A549 (cell line): ENCODE results near the gene KIAA0825. TPM values are rescaled to one million over a fixed set of nuclear protein-coding genes. Genes with fewer than 3 reads are reported as not detected.

Source experiments
- ATAC-seq, 2 experiments: fragments of 200-7000 bp in 1 of 2; fragments of >200 bp in 1 of 2; cut with Nextera tagmentation in 1 of 2; cut with Tn5 transposase in 1 of 2; 3 replicates each; pipeline versions ENCODE4 v1.8.0 to v1.9.1; 2018 to 2020; ENCODE audit warnings: mild to moderate bottlenecking in 1 of 2, moderate library complexity in 1 of 2
- CTCF ChIA-PET: fragments of 300-600 bp; sonication (Branson Sonifier 250); formaldehyde crosslinking; extraction: SDS; loops from one replicate; lab custom pipeline; 2021; ENCODE audit warnings: antibody characterized with exemption, inconsistent platforms; lab: Yijun Ruan, JAX
- POLR2A ChIA-PET: fragments of 350-600 bp; formaldehyde crosslinking; extraction: SDS; loops from one replicate; lab custom pipeline; 2021; ENCODE audit warnings: antibody characterized with exemption, inconsistent platforms; lab: Yijun Ruan, JAX
- DNase-seq, 2 experiments: peaks; one replicate each; pipeline versions ENCODE4 v3.0.0 to v3.0.0-alpha.2; 2011 to 2016; ENCODE audit warnings: low read depth in 1 of 2, low spot score in 1 of 2
- FAIRE-seq: peaks from 2 replicates; lab custom pipeline; 2011; peaks lifted over from hg19 to GRCh38; lab: Jason Lieb, UNC
- H3K27ac ChIP-seq, 2 experiments: fragments of >200 bp; sonication (Bioruptor Twin); formaldehyde crosslinking; 3 replicates each; pipeline ENCODE4 v1.5.1; 2016 to 2017
- H3K4me1 ChIP-seq: fragments of >200 bp; sonication (Bioruptor Twin); formaldehyde crosslinking; 3 replicates; pipeline ENCODE4 v1.6.1; 2016
- H3K4me2 ChIP-seq: fragments of >200 bp; sonication (Bioruptor Twin); formaldehyde crosslinking; 3 replicates; pipeline ENCODE4 v1.6.1; 2016
- H3K4me3 ChIP-seq: fragments of >200 bp; sonication (Bioruptor Twin); formaldehyde crosslinking; 3 replicates; pipeline ENCODE4 v1.5.1; 2016
- H3K9me3 ChIP-seq: fragments of >200 bp; sonication (Bioruptor Twin); formaldehyde crosslinking; 3 replicates; pipeline ENCODE4 v1.6.1; 2016
- BHLHE40 ChIP-seq: IDR thresholded peaks from 2 replicates; pipeline ENCODE4 v1.6.1; 2012; ENCODE audit warnings: low read depth, low read length, inconsistent platforms
- CBX2 ChIP-seq: fragments of 200-600 bp; sonication (generic); IDR thresholded peaks from 2 replicates; pipeline ENCODE4 v1.6.1; 2016; ENCODE audit warnings: low read depth, mild to moderate bottlenecking, borderline replicate concordance
- CEBPB ChIP-seq, 2 experiments: fragments of >200 bp in 1 of 2; sonication (Bioruptor Twin) in 1 of 2; formaldehyde crosslinking in 1 of 2; IDR thresholded peaks; 2 replicates each; pipeline ENCODE4 v1.6.1; 2012 to 2016
- CHD4 ChIP-seq: fragments of 200-600 bp; sonication (generic); IDR thresholded peaks from 2 replicates; pipeline ENCODE4 v1.6.1; 2016; ENCODE audit warnings: antibody characterized with exemption, mild to moderate bottlenecking, borderline replicate concordance
- EHF ChIP-seq: fragments of 250-450 bp; sonication (Bioruptor Pico); IDR thresholded peaks from 2 replicates; pipeline ENCODE4 v1.5.0; 2020; ENCODE audit warnings: mild to moderate bottlenecking
- EHMT2 ChIP-seq: fragments of 200-600 bp; sonication (generic); IDR thresholded peaks from 2 replicates; pipeline ENCODE4 v1.6.1; 2016; ENCODE audit warnings: antibody characterized with exemption, low read depth, mild to moderate bottlenecking, moderate library complexity
- FOSB ChIP-seq: fragments of 250-450 bp; sonication (Bioruptor Pico); IDR thresholded peaks from 2 replicates; pipeline ENCODE4 v1.5.0; 2020; ENCODE audit warnings: mild to moderate bottlenecking, moderate library complexity
- FOSL2 ChIP-seq, 2 experiments: fragments of 450-650 bp in 1 of 2; fragments of >200 bp in 1 of 2; sonication (Bioruptor Twin) in 1 of 2; formaldehyde crosslinking; IDR thresholded peaks; 2 replicates each; pipeline versions ENCODE4 v1.5.0 to v1.6.1; 2016 to 2020; ENCODE audit warnings: mild to moderate bottlenecking in 1 of 2, moderate library complexity in 1 of 2
- FOXS1 ChIP-seq: fragments of 250-450 bp; sonication (Bioruptor Pico); IDR thresholded peaks from 2 replicates; pipeline ENCODE4 v1.5.0; 2020; ENCODE audit warnings: mild to moderate bottlenecking, moderate library complexity
- HES2 ChIP-seq: fragments of >200 bp; sonication (Bioruptor Twin); formaldehyde crosslinking; IDR thresholded peaks from 2 replicates; pipeline ENCODE4 v1.6.1; 2016
- KDM1A ChIP-seq: fragments of 200-600 bp; sonication (generic); IDR thresholded peaks from 2 replicates; pipeline ENCODE4 v1.6.1; 2016; ENCODE audit warnings: low read depth, mild to moderate bottlenecking
- MAZ ChIP-seq: fragments of 150-350 bp; IDR thresholded peaks from 2 replicates; pipeline ENCODE4 v1.6.1; 2014; ENCODE audit warnings: antibody characterized with exemption, low read depth, low read length, borderline replicate concordance
- MYC ChIP-seq: IDR thresholded peaks from 2 replicates; pipeline ENCODE4 v1.6.1; 2012; ENCODE audit warnings: mild to moderate bottlenecking, inconsistent platforms, low read length, improper control_type of control experiment, borderline replicate concordance
- NFE2L2 ChIP-seq: fragments of 150-350 bp; conservative IDR thresholded peaks from 2 replicates; pipeline ENCODE4 v1.6.1; 2014; ENCODE audit warnings: low read length
- NR3C1 ChIP-seq: fragments of >200 bp; sonication (Bioruptor Twin); formaldehyde crosslinking; IDR thresholded peaks from 3 replicates; pipeline ENCODE4 v1.6.1; 2017
- RAD21 ChIP-seq, 2 experiments: fragments of >200 bp in 1 of 2; sonication (Bioruptor Twin) in 1 of 2; formaldehyde crosslinking in 1 of 2; IDR thresholded peaks in 1 of 2; conservative IDR thresholded peaks in 1 of 2; 2 replicates in 1 of 2; 3 replicates in 1 of 2; pipeline ENCODE4 v1.6.1; 2012 to 2018; ENCODE audit warnings: inconsistent platforms in 1 of 2
- RCOR1 ChIP-seq: fragments of 150-350 bp; IDR thresholded peaks from 2 replicates; pipeline ENCODE4 v1.6.1; 2014; ENCODE audit warnings: antibody characterized with exemption, low read length, low read depth
- RFX5 ChIP-seq: fragments of 450-650 bp; IDR thresholded peaks from 2 replicates; pipeline ENCODE4 v1.7.1; 2014; ENCODE audit warnings: antibody characterized with exemption, mild to moderate bottlenecking, moderate library complexity
- SMC3 ChIP-seq: fragments of >200 bp; sonication (Bioruptor Twin); formaldehyde crosslinking; IDR thresholded peaks from 3 replicates; pipeline ENCODE4 v1.6.1; 2018; ENCODE audit warnings: inconsistent platforms
- TFCP2L1 ChIP-seq: fragments of 250-450 bp; sonication (Bioruptor Pico); IDR thresholded peaks from 2 replicates; pipeline ENCODE4 v1.5.0; 2021; ENCODE audit warnings: mild to moderate bottlenecking
- TP53 ChIP-seq: fragments of 250-450 bp; sonication (Bioruptor Pico); IDR thresholded peaks from 2 replicates; pipeline ENCODE4 v1.5.0; 2021; ENCODE audit warnings: mild to moderate bottlenecking, moderate library complexity
- ZFP36 ChIP-seq: fragments of 450-650 bp; IDR thresholded peaks from 2 replicates; pipeline ENCODE4 v1.6.1; 2014; ENCODE audit warnings: borderline replicate concordance; ENCODE audit not compliant: partially characterized antibody
- ZNF302 ChIP-seq: fragments of 250-450 bp; sonication (Bioruptor Pico); IDR thresholded peaks from 2 replicates; pipeline ENCODE4 v1.9.0; 2021; ENCODE audit warnings: inconsistent platforms, mild to moderate bottlenecking, moderate library complexity
- WGBS: methylation state at CpG from one replicate; pipeline ENCODE4 v1.1.6; 2017; ENCODE audit errors: missing lambda C conversion rate; 5-methylcytosine and 5-hydroxymethylcytosine counted together
- polyA plus RNA-seq, 4 experiments: library from polyadenylated mRNA; depleted of rRNA in 3 of 4; stranded (reverse); fragments of >200 nt; fragmentation: RNase III in 1 of 4; extraction: RNeasy Plus Mini Kit Qiagen cat#74134 plus additional on column Dnase treatment in 1 of 4; gene quantifications; 2 replicates in 3 of 4; 3 replicates in 1 of 4; pipeline ENCODE4 v1.2.3, GENCODE V29; 2011 to 2017
- TF ChIP-seq, protein P1 (sequence below): IDR thresholded peaks from 2 replicates; pipeline ENCODE4 v1.6.1; 2012
- TF ChIP-seq, protein P2 (sequence below): fragments of 450-650 bp; IDR thresholded peaks from 2 replicates; pipeline ENCODE4 v1.6.1; 2014; ENCODE audit warnings: antibody characterized with exemption

Gene KIAA0825
- polyA plus RNA-seq, 2 of the 4 experiments (the other 2 are of a cell fraction), result 0.57 to 0.80 TPM

GRCh38 chr5:94395468-94395867, 222.9 kb downstream of the KIAA0825 start:
- no peak overlapping the region for H3K4me3 ChIP-seq
- POLR2A ChIA-PET, result no interaction called here
- CTCF ChIA-PET, result no interaction called here
- no peak for DNase-seq
- H3K9me3 ChIP-seq, result no peaks in the 10 kb centered on the region
- no peak overlapping the region for H3K27ac ChIP-seq
- H3K4me2 ChIP-seq, result no peak overlapping the region
- ATAC-seq, result no peak
- FAIRE-seq, result no peak
- no peaks in the 10 kb centered on the region for H3K4me1 ChIP-seq
- TF ChIP-seq RFX5 (no peak), FOXS1 (CRISPR knock-in tag) (no peak), FOSL2 (IDR thresholded peaks at IDR 0.05) (no peak), FOSL2 (CRISPR knock-in tag; IDR thresholded peaks at IDR 0.05) (no peak), SMC3 (no peak), BHLHE40 (no peak)
- TF ChIP-seq, protein P1, sequence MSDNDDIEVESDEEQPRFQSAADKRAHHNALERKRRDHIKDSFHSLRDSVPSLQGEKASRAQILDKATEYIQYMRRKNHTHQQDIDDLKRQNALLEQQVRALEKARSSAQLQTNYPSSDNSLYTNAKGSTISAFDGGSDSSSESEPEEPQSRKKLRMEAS, result no peak
- 0% methylated on average over 1 of the region's 1 CpG for WGBS

DNA sequence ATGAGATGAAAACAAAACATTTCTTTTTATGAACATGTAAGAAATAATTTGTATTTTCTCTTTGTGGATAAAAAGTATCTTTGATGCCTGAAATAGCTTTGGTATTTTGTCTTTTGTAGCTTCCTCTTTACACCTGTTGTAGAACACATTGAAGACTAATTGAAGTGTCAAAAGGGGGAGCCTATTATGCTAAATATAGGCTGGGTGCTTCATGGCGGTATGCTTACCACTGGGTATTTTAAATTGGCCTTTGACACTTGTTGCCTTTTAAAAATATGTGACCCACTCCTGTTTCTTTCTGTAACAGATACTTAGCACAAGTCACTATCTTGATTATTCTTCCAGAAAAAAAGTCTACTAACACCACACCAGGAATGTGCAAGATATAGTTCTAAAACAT, 226.4 kb downstream of the KIAA0825 start:
- POLR2A ChIA-PET, result no interaction called here
- H3K4me2 ChIP-seq, result no peak overlapping the region
- CTCF ChIA-PET, result no interaction called here
- no peaks in the 10 kb centered on the region for H3K4me1 ChIP-seq
- 88% methylated on average over 1 of the region's 1 CpG for WGBS
- ATAC-seq (no peak), DNase-seq (no peak)
- H3K4me3 ChIP-seq, result no peak overlapping the region
- no peak overlapping the region for H3K27ac ChIP-seq
- no peaks in the 10 kb centered on the region for H3K9me3 ChIP-seq
- no peak for TF ChIP-seq CEBPB (IDR thresholded peaks at IDR 0.05)
- no peak for TF ChIP-seq FOSB (CRISPR knock-in tag)
- TF ChIP-seq ZFP36, result no peak
- TF ChIP-seq CHD4, result no peak
- no peak for TF ChIP-seq TFCP2L1 (CRISPR knock-in tag)
- TF ChIP-seq KDM1A, result no peak
- TF ChIP-seq TP53, result no peak
- TF ChIP-seq, protein P2, sequence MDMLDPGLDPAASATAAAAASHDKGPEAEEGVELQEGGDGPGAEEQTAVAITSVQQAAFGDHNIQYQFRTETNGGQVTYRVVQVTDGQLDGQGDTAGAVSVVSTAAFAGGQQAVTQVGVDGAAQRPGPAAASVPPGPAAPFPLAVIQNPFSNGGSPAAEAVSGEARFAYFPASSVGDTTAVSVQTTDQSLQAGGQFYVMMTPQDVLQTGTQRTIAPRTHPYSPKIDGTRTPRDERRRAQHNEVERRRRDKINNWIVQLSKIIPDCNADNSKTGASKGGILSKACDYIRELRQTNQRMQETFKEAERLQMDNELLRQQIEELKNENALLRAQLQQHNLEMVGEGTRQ, result no peak
- no peak for TF ChIP-seq RCOR1
- TF ChIP-seq ZNF302, result no peak
- no peak for TF ChIP-seq CBX2
- no peak for TF ChIP-seq RAD21 (conservative IDR thresholded peaks at IDR 0.05 in 1 of 2, IDR thresholded peaks at IDR 0.05 in 1 of 2)
- TF ChIP-seq MAZ, result no peak
- TF ChIP-seq MYC, result no peak
- no peak for TF ChIP-seq EHF (CRISPR knock-in tag)
- no peak for TF ChIP-seq NFE2L2
- TF ChIP-seq EHMT2, result no peak
- TF ChIP-seq, all 56 proteins: peak for 0
- FAIRE-seq, result no peak

DNA sequence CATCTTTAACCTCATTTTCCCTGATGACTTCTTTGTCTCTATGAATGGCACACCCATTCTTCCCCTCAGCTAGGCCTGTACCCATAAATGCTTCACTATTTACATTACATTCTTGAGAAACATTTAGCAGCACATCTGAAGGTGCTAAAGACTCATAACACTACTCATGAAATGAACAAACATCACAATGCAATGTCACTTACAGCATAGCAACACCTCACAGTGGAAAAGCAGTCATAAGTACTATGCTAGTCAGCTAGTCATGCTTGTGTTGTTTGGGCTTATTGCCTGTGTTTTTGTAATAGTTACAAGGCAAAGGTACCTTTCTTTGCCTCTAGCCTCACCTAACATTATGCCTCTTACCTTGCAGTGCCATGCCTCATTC, 228.9 kb downstream of the KIAA0825 start:
- TF ChIP-seq MAZ, result no peak
- TF ChIP-seq NR3C1, result no peak
- no peak for TF ChIP-seq RFX5
- no peak for TF ChIP-seq HES2
- no peak for DNase-seq
- ChIA-PET CTCF (interaction anchor here (1.0 kb wide), 1 partner anchor 10 kb away, joined by 3 read pairs; no protein-coding TSS in a partner anchor), POLR2A (no interaction called here)
- no peak for FAIRE-seq
- H3K27ac ChIP-seq, result no peak overlapping the region
- ATAC-seq, result no peak
- no peak overlapping the region for H3K4me2 ChIP-seq
- H3K4me3 ChIP-seq, result no peak overlapping the region
- no peaks in the 10 kb centered on the region for H3K9me3 ChIP-seq
- no peaks in the 10 kb centered on the region for H3K4me1 ChIP-seq
